H1 (cell line): ENCODE data around the gene SUGT1. TPM values are rescaled to one million over a fixed set of nuclear protein-coding genes. Genes with fewer than 3 reads are reported as not detected.

Experiments used
- CTCF ChIA-PET: fragments of 300-600 bp; sonication (Branson Sonifier 250); formaldehyde crosslinking; loops from one replicate; lab custom pipeline; 2021; ENCODE audit not compliant: partially characterized antibody; lab: Charles Lee
- POLR2A ChIA-PET: fragments of 300-600 bp; sonication (Branson Sonifier 250); formaldehyde crosslinking; loops from one replicate; lab custom pipeline; 2021; ENCODE audit warnings: inconsistent platforms; ENCODE audit not compliant: partially characterized antibody; lab: Charles Lee
- DNase-seq, 2 experiments: peaks; one replicate each; pipeline versions ENCODE4 v3.0.0 to v3.0.0-alpha.2; 2010 to 2022; ENCODE audit warnings: low spot score in 2 of 2, low read depth in 1 of 2, mixed read lengths in 1 of 2
- FAIRE-seq: peaks from 2 replicates; lab custom pipeline; 2011; peaks lifted over from hg19 to GRCh38; lab: Jason Lieb, UNC
- H2AFZ ChIP-seq: 2 replicates; pipeline ENCODE4 v1.8.1; 2012; ENCODE audit warnings: low read length, inconsistent platforms
- H2AK5ac ChIP-seq: 2 replicates; pipeline ENCODE4 v1.6.1; 2013; ENCODE audit warnings: low read depth, low read length
- H2BK120ac ChIP-seq: replicated peaks from 2 replicates; pipeline ENCODE3; 2013; ENCODE audit warnings: low read depth, low read length, inconsistent platforms
- H2BK12ac ChIP-seq: 2 replicates; pipeline ENCODE4 v1.6.1; 2013; ENCODE audit warnings: low read depth, low read length
- H2BK15ac ChIP-seq: 2 replicates; pipeline ENCODE4 v1.6.1; 2013; ENCODE audit warnings: low read length
- H2BK20ac ChIP-seq: 2 replicates; pipeline ENCODE4 v1.6.1; 2013; ENCODE audit warnings: low read length
- H2BK5ac ChIP-seq: 2 replicates; pipeline ENCODE4 v1.6.1; 2013; ENCODE audit warnings: low read depth, low read length
- H3K14ac ChIP-seq: 2 replicates; pipeline ENCODE4 v1.6.1; 2013; ENCODE audit warnings: inconsistent platforms; ENCODE audit not compliant: insufficient read length
- H3K18ac ChIP-seq: 2 replicates; pipeline ENCODE4 v1.6.1; 2013; ENCODE audit warnings: low read length; ENCODE audit errors: extremely low read depth
- H3K23ac ChIP-seq: 2 replicates; pipeline ENCODE4 v1.6.1; 2013; ENCODE audit warnings: inconsistent platforms; ENCODE audit not compliant: insufficient read length
- H3K23me2 ChIP-seq: 2 replicates; pipeline ENCODE4 v1.6.1; 2013; ENCODE audit warnings: low read depth, low read length
- H3K27ac ChIP-seq: 2 replicates; pipeline ENCODE4 v1.6.1; 2011; ENCODE audit warnings: low read depth, low read length, inconsistent platforms
- H3K27me3 ChIP-seq, 4 experiments: replicated peaks in 1 of 4; 1 replicate in 1 of 4; 2 replicates in 3 of 4; pipeline versions ENCODE4 v1.6.1 to v1.8.1; 2011 to 2013; ENCODE audit warnings: low read length in 3 of 4, mild to moderate bottlenecking in 3 of 4, inconsistent platforms in 2 of 4, mixed read lengths in 2 of 4, moderate library complexity in 1 of 4; ENCODE audit not compliant: control insufficient read depth in 3 of 4, insufficient read depth in 3 of 4; ENCODE audit errors: extremely low read depth in 1 of 4
- H3K36me3 ChIP-seq, 4 experiments: 2 replicates each; pipeline versions ENCODE4 v1.6.1 to v1.8.1; 2011 to 2013; ENCODE audit warnings: mild to moderate bottlenecking in 4 of 4, low read length in 3 of 4, moderate library complexity in 2 of 4, control low read depth in 1 of 4, inconsistent platforms in 1 of 4; ENCODE audit not compliant: insufficient read depth in 4 of 4, control insufficient read depth in 2 of 4
- H3K4ac ChIP-seq: replicated peaks from 2 replicates; pipeline ENCODE3; 2013; ENCODE audit warnings: low read length, low read depth, mixed read lengths, inconsistent platforms; ENCODE audit not compliant: insufficient read length
- H3K4me1 ChIP-seq, 4 experiments: replicated peaks in 1 of 4; 1 replicate in 1 of 4; 2 replicates in 3 of 4; pipeline versions ENCODE4 v1.6.1 to v1.8.1; 2011 to 2013; ENCODE audit warnings: low read length in 3 of 4, inconsistent platforms in 2 of 4, mixed read lengths in 1 of 4; ENCODE audit not compliant: insufficient read depth in 4 of 4, control insufficient read depth in 3 of 4
- H3K4me2 ChIP-seq, 2 experiments: 2 replicates each; pipeline versions ENCODE4 v1.6.1 to v1.8.1; 2011 to 2013; ENCODE audit warnings: low read depth in 2 of 2, low read length in 2 of 2, control low read depth in 1 of 2, inconsistent platforms in 1 of 2, mild to moderate bottlenecking in 1 of 2; ENCODE audit not compliant: insufficient read depth in 1 of 2
- H3K4me3 ChIP-seq, 4 experiments: fragments of 200-600, 300-600 bp in 1 of 4; sonication (generic), shearing (Covaris generic), sonication (Bioruptor Twin) in 1 of 4; 2 replicates each; pipeline versions ENCODE4 v1.5.1 to v1.8.1; 2011 to 2016; ENCODE audit warnings: low read length in 4 of 4, low read depth in 3 of 4, control low read depth in 2 of 4, inconsistent platforms in 2 of 4, mild to moderate bottlenecking in 2 of 4, mixed read lengths in 1 of 4, moderate library complexity in 1 of 4; ENCODE audit not compliant: insufficient read depth in 2 of 4; ENCODE audit errors: extremely low read depth in 1 of 4
- H3K56ac ChIP-seq: replicated peaks from 2 replicates; pipeline ENCODE3; 2013; ENCODE audit warnings: low read depth, mild to moderate bottlenecking, mixed read lengths, low read length, inconsistent platforms; ENCODE audit not compliant: insufficient read length
- H3K79me1 ChIP-seq: 2 replicates; pipeline ENCODE4 v1.6.1; 2013; ENCODE audit warnings: low read depth, low read length, control low read depth
- H3K79me2 ChIP-seq, 2 experiments: 2 replicates each; pipeline versions ENCODE4 v1.6.1 to v1.8.1; 2012 to 2013; ENCODE audit warnings: low read length in 2 of 2, mild to moderate bottlenecking in 2 of 2, inconsistent platforms in 1 of 2; ENCODE audit not compliant: insufficient read depth in 2 of 2, control insufficient read depth in 1 of 2
- H3K9ac ChIP-seq, 4 experiments: replicated peaks in 1 of 4; 1 replicate in 1 of 4; 2 replicates in 3 of 4; pipeline versions ENCODE4 v1.6.1 to v1.8.1; 2011 to 2013; ENCODE audit warnings: low read depth in 3 of 4, low read length in 3 of 4, control low read depth in 2 of 4, mild to moderate bottlenecking in 2 of 4, moderate library complexity in 2 of 4, inconsistent platforms in 1 of 4; ENCODE audit errors: extremely low read depth in 1 of 4
- H3K9me3 ChIP-seq, 2 experiments: 2 replicates each; pipeline versions ENCODE4 v1.6.1 to v1.8.1; 2012 to 2013; ENCODE audit warnings: mild to moderate bottlenecking in 2 of 2, moderate library complexity in 2 of 2, control low read depth in 1 of 2, inconsistent platforms in 1 of 2, low read depth in 1 of 2, low read length in 1 of 2, mixed read lengths in 1 of 2; ENCODE audit not compliant: insufficient read depth in 2 of 2
- H4K20me1 ChIP-seq, 2 experiments: replicated peaks in 1 of 2; 2 replicates each; pipeline versions ENCODE3 to v1.8.1; 2011 to 2013; ENCODE audit warnings: inconsistent platforms in 2 of 2, low read length in 2 of 2, mild to moderate bottlenecking in 1 of 2; ENCODE audit not compliant: insufficient read depth in 2 of 2, control insufficient read depth in 1 of 2
- H4K5ac ChIP-seq: 2 replicates; pipeline ENCODE4 v1.6.1; 2013; ENCODE audit warnings: low read length, low read depth, mixed read lengths, inconsistent platforms; ENCODE audit not compliant: insufficient read length
- H4K8ac ChIP-seq: 2 replicates; pipeline ENCODE4 v1.8.0; 2013; ENCODE audit warnings: mild to moderate bottlenecking, moderate library complexity, low read length, inconsistent platforms; ENCODE audit not compliant: insufficient read depth; ENCODE audit errors: extremely low read depth
- H4K91ac ChIP-seq: replicated peaks from 2 replicates; pipeline ENCODE3; 2013; ENCODE audit warnings: low read length, mixed read lengths, inconsistent platforms; ENCODE audit not compliant: insufficient read length
- BACH1 ChIP-seq: IDR thresholded peaks from 2 replicates; pipeline ENCODE4 v1.6.1; 2012; ENCODE audit warnings: low read length, improper control_type of control experiment
- CREB1 ChIP-seq: IDR thresholded peaks from 2 replicates; pipeline ENCODE4 v1.6.1; 2012; ENCODE audit warnings: inconsistent platforms
- KDM4A ChIP-seq: IDR thresholded peaks from one replicate; pipeline ENCODE4 v1.7.1; 2012; ENCODE audit warnings: low read depth, mild to moderate bottlenecking, moderate library complexity, low read length, inconsistent platforms; ENCODE audit not compliant: severe bottlenecking
- MAFK ChIP-seq: IDR thresholded peaks from 2 replicates; pipeline ENCODE4 v1.6.1; 2012; ENCODE audit warnings: low read depth, mild to moderate bottlenecking, improper control_type of control experiment, low read length
- POU5F1 ChIP-seq: IDR thresholded peaks from 2 replicates; pipeline ENCODE4 v1.6.1; 2011; ENCODE audit warnings: low read depth, mild to moderate bottlenecking, low read length, moderate library complexity
- RAD21 ChIP-seq, 2 experiments: IDR thresholded peaks in 1 of 2; conservative IDR thresholded peaks in 1 of 2; 2 replicates each; pipeline ENCODE4 v1.6.1; 2011; ENCODE audit warnings: low read depth in 2 of 2, low read length in 2 of 2, improper control_type of control experiment in 1 of 2, inconsistent platforms in 1 of 2, mild to moderate bottlenecking in 1 of 2, moderate library complexity in 1 of 2
- SAP30 ChIP-seq: fragments of 300-600 bp; sonication (generic); IDR thresholded peaks from 2 replicates; pipeline ENCODE4 v1.7.1; 2012; ENCODE audit warnings: low read length, moderate library complexity, mild to moderate bottlenecking, inconsistent platforms; ENCODE audit not compliant: insufficient read depth, insufficient replicate concordance
- SRF ChIP-seq: IDR thresholded peaks from 2 replicates; pipeline ENCODE4 v1.6.1; 2011; ENCODE audit warnings: mild to moderate bottlenecking, low read depth, low read length, moderate library complexity
- WGBS, 2 experiments: shearing (Covaris generic) in 1 of 2; methylation state at CpG; one replicate each; pipeline versions ENCODE4 v1.1.6 to v1.1.7; 2013 to 2015; ENCODE audit warnings: low lambda C conversion rate in 2 of 2, mixed read lengths in 2 of 2, inconsistent platforms in 1 of 2, low coverage in 1 of 2, missing lambda C conversion rate in 1 of 2; ENCODE audit not compliant: insufficient replicate concordance in 2 of 2, insufficient coverage in 1 of 2, insufficient read length in 1 of 2; ENCODE audit errors: extremely low coverage in 1 of 2, missing lambda C conversion rate in 1 of 2; 5-methylcytosine and 5-hydroxymethylcytosine counted together
- polyA plus RNA-seq, 7 experiments: library from polyadenylated mRNA; depleted of rRNA in 3 of 7; stranded (reverse) in 5 of 7; unstranded in 2 of 7; fragments of >200 nt in 5 of 7; fragments of 200-250 nt in 2 of 7; gene quantifications; 1 replicate in 5 of 7; 2 replicates in 1 of 7; 4 replicates in 1 of 7; pipeline versions ENCODE4 v1.2.1 to v1.2.3, GENCODE V29; 2011 to 2013; ENCODE audit warnings: missing spikeins in 2 of 7, mixed read lengths in 2 of 7
- total RNA-seq: library from RNA; stranded (reverse); fragmentation: NEBNext Ultra II Directional; extraction: Animal tissue kit (Norgen Biotek cat#: 25700); gene quantifications from 2 replicates; pipeline ENCODE4 v1.2.1, GENCODE V29; 2021
- TF ChIP-seq, protein P1 (sequence below): IDR thresholded peaks from 2 replicates; pipeline ENCODE4 v1.6.1; 2011; ENCODE audit warnings: low read length, improper control_type of control experiment
- TF ChIP-seq, protein P2 (sequence below): IDR thresholded peaks from 2 replicates; pipeline ENCODE4 v1.6.1; 2012; ENCODE audit warnings: inconsistent platforms
- TF ChIP-seq, protein P3 (sequence below): IDR thresholded peaks from 2 replicates; pipeline ENCODE4 v1.6.1; 2012; ENCODE audit warnings: inconsistent platforms

SUGT1 gene
- total and polyA plus RNA-seq, 2 of the 8 experiments (the other 6 are each of a cell fraction or from before 2014, with no cell fraction given), result 21.0 to 99.4 TPM

DNA sequence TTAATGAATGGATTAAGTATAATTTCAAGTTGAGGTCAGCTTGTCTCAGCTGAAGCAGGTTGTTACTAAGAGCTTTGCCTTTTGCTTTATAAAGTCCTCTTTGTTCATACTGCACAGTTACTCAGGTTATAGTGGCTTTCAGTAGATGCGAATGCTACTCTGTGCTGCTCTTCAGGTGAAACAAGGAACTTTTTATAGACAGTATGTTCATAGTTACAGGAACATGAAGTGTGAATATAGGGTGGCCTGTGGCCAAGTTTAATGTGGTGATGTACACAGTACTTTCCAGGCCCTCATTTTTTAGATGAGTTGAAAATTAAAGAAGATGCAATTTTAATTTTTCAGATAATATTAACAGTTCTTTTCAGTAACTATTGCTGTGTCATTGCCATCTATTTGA is 20.8 kb downstream of the SUGT1 start:
- no peak overlapping the region for H3K27ac ChIP-seq
- H3K79me2 ChIP-seq, result peaks cover 0 to 12% of the 10 kb centered on the region in 2 experiments; a peak in 2 of 4 replicates
- H3K9me3 ChIP-seq, result no peaks in the 10 kb centered on the region
- peaks cover 0 to 2% of the 10 kb centered on the region in 2 experiments for H4K20me1 ChIP-seq
- H2BK15ac ChIP-seq, result no peak overlapping the region
- H2BK5ac ChIP-seq, result no peak overlapping the region
- no peak overlapping the region for H2AFZ ChIP-seq
- H2BK12ac ChIP-seq, result no peak overlapping the region
- no peaks in the 10 kb centered on the region for H3K27me3 ChIP-seq
- H3K56ac ChIP-seq, result no peak overlapping the region
- H4K8ac ChIP-seq, result no peak overlapping the region
- 88% methylated on average over 1 of the region's 1 CpG; no CpG with 5 or more reads in 1 of the 2 experiments for WGBS, 2 experiments
- no peak overlapping the region for H3K18ac ChIP-seq
- no peak overlapping the region for H3K4me3 ChIP-seq
- no peak overlapping the region for H2BK120ac ChIP-seq
- H3K4me1 ChIP-seq, result no peaks in the 10 kb centered on the region
- FAIRE-seq (no peak), DNase-seq (no peak)
- POLR2A ChIA-PET, result interaction anchor here (0.9 to 1.3 kb wide), 5 partner anchors 8 to 147 kb away, joined by 3 to 4 read pairs (median 3); partner anchors contain the start of gene SUGT1
- CTCF ChIA-PET, result interaction anchor here (0.7 to 1.4 kb wide), 2 partner anchors 8 to 20 kb away, joined by 4 read pairs; partner anchors contain the start of gene SUGT1
- no peak overlapping the region for H2AK5ac ChIP-seq
- H3K9ac ChIP-seq, result no peak overlapping the region
- no peak overlapping the region for H3K4me2 ChIP-seq
- no peak overlapping the region for H4K5ac ChIP-seq
- H3K14ac ChIP-seq, result no peak overlapping the region
- H3K36me3 ChIP-seq, result peaks cover 2 to 41% (median 8%) of the 10 kb centered on the region in 4 experiments; a peak in 6 of 8 replicates
- H3K79me1 ChIP-seq, result 0 out of 2 replicates have a peak, but pooled peaks cover 2% of the 10 kb centered on the region
- H3K23ac ChIP-seq, result no peak overlapping the region
- H4K91ac ChIP-seq, result no peak overlapping the region
- no peaks in the 10 kb centered on the region for H3K23me2 ChIP-seq
- no peak overlapping the region for H3K4ac ChIP-seq
- H2BK20ac ChIP-seq, result no peak overlapping the region
- TF ChIP-seq BACH1 (no peak), POU5F1 (no peak), CREB1 (no peak), MAFK (no peak), RAD21 (IDR thresholded peaks at IDR 0.05 in 1 of 2, conservative IDR thresholded peaks at IDR 0.05 in 1 of 2; ENCODE audit: low read depth in 2 of 2, low read length in 2 of 2) (no peak), SRF (no peak), SAP30 (no peak), KDM4A (no peak)
- TF ChIP-seq, protein P1, sequence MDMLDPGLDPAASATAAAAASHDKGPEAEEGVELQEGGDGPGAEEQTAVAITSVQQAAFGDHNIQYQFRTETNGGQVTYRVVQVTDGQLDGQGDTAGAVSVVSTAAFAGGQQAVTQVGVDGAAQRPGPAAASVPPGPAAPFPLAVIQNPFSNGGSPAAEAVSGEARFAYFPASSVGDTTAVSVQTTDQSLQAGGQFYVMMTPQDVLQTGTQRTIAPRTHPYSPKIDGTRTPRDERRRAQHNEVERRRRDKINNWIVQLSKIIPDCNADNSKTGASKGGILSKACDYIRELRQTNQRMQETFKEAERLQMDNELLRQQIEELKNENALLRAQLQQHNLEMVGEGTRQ, result no peak
- TF ChIP-seq, protein P2, sequence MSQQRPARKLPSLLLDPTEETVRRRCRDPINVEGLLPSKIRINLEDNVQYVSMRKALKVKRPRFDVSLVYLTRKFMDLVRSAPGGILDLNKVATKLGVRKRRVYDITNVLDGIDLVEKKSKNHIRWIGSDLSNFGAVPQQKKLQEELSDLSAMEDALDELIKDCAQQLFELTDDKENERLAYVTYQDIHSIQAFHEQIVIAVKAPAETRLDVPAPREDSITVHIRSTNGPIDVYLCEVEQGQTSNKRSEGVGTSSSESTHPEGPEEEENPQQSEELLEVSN, result no peak
- TF ChIP-seq, protein P3, sequence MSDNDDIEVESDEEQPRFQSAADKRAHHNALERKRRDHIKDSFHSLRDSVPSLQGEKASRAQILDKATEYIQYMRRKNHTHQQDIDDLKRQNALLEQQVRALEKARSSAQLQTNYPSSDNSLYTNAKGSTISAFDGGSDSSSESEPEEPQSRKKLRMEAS, result no peak
